ENCODE results near the gene PLEKHA1.

DNA sequence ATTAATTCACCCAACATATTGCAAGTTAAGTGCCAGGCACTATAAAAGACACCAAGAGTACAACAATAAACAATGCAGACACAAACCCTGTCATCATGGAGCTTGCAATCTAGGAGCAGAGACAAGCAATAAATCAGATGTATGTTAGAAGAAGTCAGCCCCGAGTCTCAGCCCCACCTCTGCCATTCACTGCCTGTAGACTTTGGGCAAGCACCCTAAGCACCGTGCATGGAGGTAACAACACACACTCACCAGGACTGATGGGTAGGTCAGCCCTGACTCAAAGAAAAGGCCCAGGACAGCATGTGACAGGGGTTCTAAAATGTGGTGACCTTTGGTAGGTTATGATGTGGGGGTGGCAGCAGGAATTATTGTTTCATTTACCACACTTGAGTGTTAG, 49.3 kb upstream of the PLEKHA1 start:
- TF ChIP-seq, protein P1, sequence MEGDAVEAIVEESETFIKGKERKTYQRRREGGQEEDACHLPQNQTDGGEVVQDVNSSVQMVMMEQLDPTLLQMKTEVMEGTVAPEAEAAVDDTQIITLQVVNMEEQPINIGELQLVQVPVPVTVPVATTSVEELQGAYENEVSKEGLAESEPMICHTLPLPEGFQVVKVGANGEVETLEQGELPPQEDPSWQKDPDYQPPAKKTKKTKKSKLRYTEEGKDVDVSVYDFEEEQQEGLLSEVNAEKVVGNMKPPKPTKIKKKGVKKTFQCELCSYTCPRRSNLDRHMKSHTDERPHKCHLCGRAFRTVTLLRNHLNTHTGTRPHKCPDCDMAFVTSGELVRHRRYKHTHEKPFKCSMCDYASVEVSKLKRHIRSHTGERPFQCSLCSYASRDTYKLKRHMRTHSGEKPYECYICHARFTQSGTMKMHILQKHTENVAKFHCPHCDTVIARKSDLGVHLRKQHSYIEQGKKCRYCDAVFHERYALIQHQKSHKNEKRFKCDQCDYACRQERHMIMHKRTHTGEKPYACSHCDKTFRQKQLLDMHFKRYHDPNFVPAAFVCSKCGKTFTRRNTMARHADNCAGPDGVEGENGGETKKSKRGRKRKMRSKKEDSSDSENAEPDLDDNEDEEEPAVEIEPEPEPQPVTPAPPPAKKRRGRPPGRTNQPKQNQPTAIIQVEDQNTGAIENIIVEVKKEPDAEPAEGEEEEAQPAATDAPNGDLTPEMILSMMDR (IDR thresholded peaks at IDR 0.05), result no peak
- TF ChIP-seq POLR2A (IDR thresholded peaks at IDR 0.05; ENCODE audit: low read depth) (no peak), EP300 (IDR thresholded peaks at IDR 0.05) (no peak)
